Naive thymus-derived CD8-positive, alpha-beta T cell (primary cell): ENCODE measurements around the gene DOCK3. TPM values are rescaled to one million over a fixed set of nuclear protein-coding genes. Genes with fewer than 3 reads are reported as not detected.

Experiments
- ATAC-seq, 2 donors: fragments of 150-1000 bp; cut with Tn5 transposase in 1 of 2; sonication (Bioruptor Pico), chemical (Tn5 transposase) in 1 of 2; 1 replicate in 1 of 2; 2 replicates in 1 of 2; pipeline ENCODE4 v1.10.0; 2021; ENCODE audit warnings: mild to moderate bottlenecking in 2 of 2, moderate library complexity in 2 of 2
- POLR2A ChIA-PET: fragments of 350-600 bp; sonication (Branson Sonifier 250); formaldehyde crosslinking; loops from one replicate; lab custom pipeline; 2021; ENCODE audit warnings: antibody characterized with exemption; lab: Charles Lee
- DNase-seq, 10 donors: peaks; one replicate each; pipeline versions ENCODE4 v3.0.0 to v3.0.0-alpha.2; 2020 to 2022
- H3K27ac Mint-ChIP-seq, 10 donors: one replicate each; pipeline ENCODE4 v1.8.0; 2020 to 2022; ENCODE audit warnings: mild to moderate bottlenecking in 10 of 10, mixed read lengths in 10 of 10, moderate library complexity in 4 of 10, inconsistent platforms in 1 of 10
- H3K27me3 Mint-ChIP-seq, 5 donors: one replicate each; pipeline ENCODE4 v1.8.0; 2021 to 2022; ENCODE audit warnings: mixed read lengths in 5 of 5
- H3K36me3 Mint-ChIP-seq, 3 donors: one replicate each; pipeline ENCODE4 v1.8.0; 2020 to 2022; ENCODE audit warnings: mixed read lengths in 3 of 3, mild to moderate bottlenecking in 2 of 3, inconsistent platforms in 1 of 3
- H3K4me1 Mint-ChIP-seq, 4 donors: one replicate each; pipeline ENCODE4 v1.8.0; 2021 to 2022; ENCODE audit warnings: mixed read lengths in 4 of 4
- H3K4me3 Mint-ChIP-seq, 10 donors: one replicate each; pipeline ENCODE4 v1.8.0; 2020 to 2022; ENCODE audit warnings: mild to moderate bottlenecking in 10 of 10, mixed read lengths in 10 of 10, moderate library complexity in 6 of 10, inconsistent platforms in 1 of 10
- H3K9me3 Mint-ChIP-seq, 9 donors: one replicate each; pipeline ENCODE4 v1.8.0; 2020 to 2022; ENCODE audit warnings: mixed read lengths in 9 of 9, mild to moderate bottlenecking in 3 of 9, inconsistent platforms in 1 of 9, moderate library complexity in 1 of 9
- polyA plus RNA-seq, 3 donors: library from polyadenylated mRNA; unstranded; fragments of 300-500 nt; fragmentation: Illumina TruSeq; gene quantifications; one replicate each; pipeline ENCODE4 v1.2.3, GENCODE V29; 2021
- total RNA-seq, 8 experiments: library from RNA in 2 of 8; stranded (reverse) in 2 of 8; gene quantifications; one replicate each; pipeline ENCODE4 v1.2.3 and lab custom pipeline; 2021 to 2026

DOCK3 gene
- total and polyA plus RNA-seq, 5 experiments from 2014 or later = 0.14 to 1.9 (median 0.63) TPM

DNA sequence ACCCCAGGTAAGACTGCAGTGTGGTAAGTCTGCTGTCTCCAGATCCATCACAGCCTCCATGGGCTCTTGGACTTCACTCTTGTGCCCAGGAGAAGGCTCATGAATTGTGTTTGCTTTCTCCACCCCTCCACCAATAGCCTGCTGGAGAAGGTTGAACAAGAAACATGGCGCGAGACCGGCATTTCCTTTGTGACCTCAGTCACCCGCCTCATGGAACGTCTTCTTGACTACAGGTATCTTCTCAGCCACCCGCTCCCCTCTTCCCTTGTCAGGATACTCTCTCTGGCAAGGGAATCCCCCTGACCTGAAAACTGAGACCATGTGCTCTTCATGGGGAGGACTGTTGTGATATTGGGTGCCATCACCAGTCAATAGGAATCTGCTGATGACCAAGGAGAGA is 658.3 kb downstream of the DOCK3 start:
- DNase-seq (no peak), ATAC-seq (no peak)
- POLR2A ChIA-PET = interaction anchor here (0.5 kb wide), 1 partner anchor 162 kb away, joined by 3 read pairs; no protein-coding TSS in a partner anchor
- peaks cover 0 to 9% (median 2%) of the 10 kb centered on the region in 3 donors for H3K36me3 Mint-ChIP-seq
- no peaks in the 10 kb centered on the region for H3K27me3 Mint-ChIP-seq
- H3K9me3 Mint-ChIP-seq = no peaks in the 10 kb centered on the region
- H3K4me3 Mint-ChIP-seq = no peak overlapping the region
- no peaks in the 10 kb centered on the region for H3K4me1 Mint-ChIP-seq
- no peak overlapping the region for H3K27ac Mint-ChIP-seq

DNA sequence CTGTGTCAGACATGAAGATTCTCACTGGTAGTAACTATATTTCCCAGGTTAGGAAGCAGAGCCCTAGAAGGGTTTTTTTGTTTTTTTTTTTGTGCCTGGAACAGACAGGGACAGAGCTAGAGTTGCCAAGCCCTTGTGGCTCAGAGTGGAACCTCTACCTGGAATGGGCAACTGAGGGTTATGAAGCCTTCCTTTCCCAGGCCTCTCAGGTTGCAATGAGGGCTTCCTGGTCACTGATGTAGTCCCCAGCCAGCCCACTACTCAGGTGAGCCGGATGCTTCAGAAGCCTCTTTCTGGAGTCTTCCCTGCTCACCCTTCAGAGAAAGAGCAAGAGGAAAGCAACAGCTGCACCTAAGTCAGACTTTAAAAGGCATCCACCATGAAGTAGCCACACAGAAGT is 661.5 kb downstream of the DOCK3 start:
- POLR2A ChIA-PET = no interaction called here
- H3K4me1 Mint-ChIP-seq = peaks cover 0 to 1% (median 0%) of the 10 kb centered on the region in 4 donors
- no peak overlapping the region for H3K27ac Mint-ChIP-seq
- DNase-seq (no peak), ATAC-seq (no peak)
- H3K9me3 Mint-ChIP-seq = no peaks in the 10 kb centered on the region
- H3K4me3 Mint-ChIP-seq = no peak overlapping the region
- no peaks in the 10 kb centered on the region for H3K27me3 Mint-ChIP-seq
- H3K36me3 Mint-ChIP-seq = peaks cover 0 to 10% (median 6%) of the 10 kb centered on the region in 3 donors

DNA sequence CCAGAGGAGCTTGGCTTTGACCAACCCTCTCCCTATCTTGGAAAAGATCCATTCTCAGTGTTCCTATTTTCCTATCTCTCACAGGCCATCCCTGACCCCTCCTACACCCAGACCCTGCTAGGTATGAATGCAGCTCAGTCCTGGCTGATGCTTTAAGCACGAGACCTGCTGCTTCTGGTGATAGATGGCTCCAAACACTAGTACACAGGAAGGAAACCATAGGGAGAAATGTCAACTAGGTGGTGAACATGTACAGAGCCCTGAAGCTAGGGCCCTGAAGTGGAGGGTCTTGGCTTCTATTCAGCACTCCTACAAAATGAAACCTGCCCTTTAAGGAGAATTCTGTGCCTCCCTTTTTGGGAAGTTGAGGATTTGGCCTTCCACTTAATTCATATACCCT is 662.9 kb downstream of the DOCK3 start:
- DNase-seq = no peak
- no peak for ATAC-seq
- peaks cover 0 to 1% (median 0%) of the 10 kb centered on the region in 4 donors for H3K4me1 Mint-ChIP-seq
- no peaks in the 10 kb centered on the region for H3K9me3 Mint-ChIP-seq
- H3K27me3 Mint-ChIP-seq = no peaks in the 10 kb centered on the region
- H3K27ac Mint-ChIP-seq = no peak overlapping the region
- POLR2A ChIA-PET = no interaction called here
- no peak overlapping the region for H3K4me3 Mint-ChIP-seq
- peaks cover 0 to 8% (median 6%) of the 10 kb centered on the region in 3 donors for H3K36me3 Mint-ChIP-seq

- H3K4me3 Mint-ChIP-seq = no peak overlapping the region
- peaks cover 0 to 8% (median 0%) of the 10 kb centered on the region in 3 donors for H3K36me3 Mint-ChIP-seq
- no peak overlapping the region for H3K27ac Mint-ChIP-seq
- no peaks in the 10 kb centered on the region for H3K27me3 Mint-ChIP-seq
- DNase-seq (no peak), ATAC-seq (no peak)
- H3K4me1 Mint-ChIP-seq = peaks cover 0 to 1% (median 0%) of the 10 kb centered on the region in 4 donors
- no peaks in the 10 kb centered on the region for H3K9me3 Mint-ChIP-seq
- POLR2A ChIA-PET = no interaction called here
Measured at GRCh38 chr3:51338632-51339031, 663.9 kb downstream of the DOCK3 start.

DNA sequence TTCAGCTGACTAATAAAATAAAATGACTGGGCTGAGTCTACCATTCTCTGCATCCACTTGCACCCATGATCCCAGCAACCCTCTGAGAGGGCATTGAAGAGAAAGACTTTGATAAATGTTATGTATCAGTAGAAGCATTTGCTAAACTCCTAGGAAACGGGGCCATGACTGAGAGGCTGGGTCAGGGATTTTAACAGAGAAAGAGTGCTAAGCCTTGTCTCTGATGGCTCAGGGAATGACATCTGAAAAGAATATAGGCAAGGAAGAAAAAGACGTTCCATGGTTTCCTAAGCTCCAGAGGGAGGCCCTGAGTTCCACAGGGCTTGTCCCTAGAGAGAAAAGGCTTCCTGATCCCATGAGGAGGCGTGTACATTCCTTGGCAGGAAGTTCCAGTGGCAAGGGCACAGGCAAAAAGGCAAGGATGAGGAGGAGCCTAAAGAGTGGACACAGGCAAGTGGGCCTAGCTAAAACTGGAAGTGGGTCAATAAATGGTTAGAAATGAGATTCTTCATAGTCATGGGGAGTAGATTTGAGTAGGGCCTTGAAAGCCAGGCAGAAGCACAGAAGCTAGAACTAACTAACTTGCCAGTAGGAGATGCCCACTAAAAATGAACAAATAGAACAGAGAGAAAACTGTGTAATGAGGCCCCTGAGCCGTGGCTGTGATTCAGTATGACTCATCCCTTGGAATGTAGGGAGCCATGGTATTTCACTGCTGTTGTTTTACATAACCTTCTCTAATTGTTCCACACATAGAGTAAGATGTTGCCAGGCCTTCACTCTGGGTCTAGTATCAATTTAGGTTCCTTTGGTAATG is 665.5 kb downstream of the DOCK3 start:
- no peak for ATAC-seq
- H3K4me1 Mint-ChIP-seq = peaks cover 0 to 2% (median under 1%) of the 10 kb centered on the region in 4 donors
- DNase-seq = no peak
- no peak overlapping the region for H3K27ac Mint-ChIP-seq
- POLR2A ChIA-PET = no interaction called here
- no peak overlapping the region for H3K4me3 Mint-ChIP-seq
- H3K9me3 Mint-ChIP-seq = no peaks in the 10 kb centered on the region
- H3K27me3 Mint-ChIP-seq = no peaks in the 10 kb centered on the region
- peaks cover 0 to 8% (median 4%) of the 10 kb centered on the region in 3 donors for H3K36me3 Mint-ChIP-seq

- no peaks in the 10 kb centered on the region for H3K9me3 Mint-ChIP-seq
- peaks cover 0 to 8% (median 6%) of the 10 kb centered on the region in 3 donors for H3K36me3 Mint-ChIP-seq
- POLR2A ChIA-PET = no interaction called here
- H3K4me3 Mint-ChIP-seq = no peak overlapping the region
- ATAC-seq (no peak), DNase-seq (no peak)
- H3K27ac Mint-ChIP-seq = no peak overlapping the region
- no peaks in the 10 kb centered on the region for H3K27me3 Mint-ChIP-seq
- H3K4me1 Mint-ChIP-seq = peaks cover 0 to 2% (median under 1%) of the 10 kb centered on the region in 4 donors
Measured at GRCh38 chr3:51340989-51341636, 666.4 kb downstream of the DOCK3 start.

GRCh38 chr3:51343918-51344687 is 669.4 kb downstream of the DOCK3 start:
- Mint-ChIP-seq H3K4me3 (no peak overlapping the region), H3K27me3 (no peaks in the 10 kb centered on the region), H3K27ac (peak overlapping the region in 3 of 10 donors; percentile 46 to 60 (median 48)), H3K4me1 (peaks cover 0 to 5% (median 2%) of the 10 kb centered on the region in 4 donors), H3K9me3 (no peaks in the 10 kb centered on the region), H3K36me3 (peaks cover 0 to 8% (median 6%) of the 10 kb centered on the region in 3 donors)
- POLR2A ChIA-PET = no interaction called here
- ATAC-seq (no peak), DNase-seq (no peak)

GRCh38 chr3:51350751-51351150 is 676.0 kb downstream of the DOCK3 start:
- Mint-ChIP-seq H3K27me3 (no peaks in the 10 kb centered on the region), H3K9me3 (no peaks in the 10 kb centered on the region), H3K27ac (no peak overlapping the region), H3K36me3 (peaks cover 5 to 25% (median 7%) of the 10 kb centered on the region in 3 donors), H3K4me1 (peaks cover 0 to 5% (median 3%) of the 10 kb centered on the region in 4 donors), H3K4me3 (no peak overlapping the region)
- POLR2A ChIA-PET = no interaction called here
- ATAC-seq (no peak), DNase-seq (no peak)

GRCh38 chr3:51353131-51353530 is 678.4 kb downstream of the DOCK3 start:
- Mint-ChIP-seq H3K27me3 (no peaks in the 10 kb centered on the region), H3K4me3 (no peak overlapping the region), H3K4me1 (peaks cover 0 to 5% (median 3%) of the 10 kb centered on the region in 4 donors), H3K36me3 (peaks cover 5 to 26% (median 7%) of the 10 kb centered on the region in 3 donors), H3K9me3 (no peaks in the 10 kb centered on the region), H3K27ac (peak overlapping the region in 2 of 10 donors; percentile 37 to 50)
- DNase-seq = no peak
- POLR2A ChIA-PET = no interaction called here
- ATAC-seq = no peak

DNA sequence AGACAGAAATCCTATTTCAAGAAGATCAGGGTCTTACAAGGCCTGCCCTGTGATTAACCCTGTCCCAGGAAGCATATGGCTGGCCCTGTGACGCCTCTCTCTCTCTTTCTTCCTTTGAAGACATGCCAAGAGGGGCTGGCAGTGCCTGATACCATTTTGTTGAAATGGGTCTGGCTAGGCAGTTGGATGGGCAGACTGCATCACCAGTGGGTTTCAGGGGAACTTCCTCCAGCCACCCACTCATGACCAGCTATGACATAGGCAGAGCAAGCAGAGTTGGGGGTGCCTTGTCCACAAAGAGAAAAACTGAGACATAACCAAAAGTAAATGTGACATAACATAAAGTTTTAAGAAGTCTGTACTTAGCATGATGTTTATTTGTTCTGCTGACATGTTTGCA is 679.0 kb downstream of the DOCK3 start:
- POLR2A ChIA-PET = no interaction called here
- H3K9me3 Mint-ChIP-seq = no peaks in the 10 kb centered on the region
- peaks cover 5 to 26% (median 7%) of the 10 kb centered on the region in 3 donors for H3K36me3 Mint-ChIP-seq
- H3K4me3 Mint-ChIP-seq = no peak overlapping the region
- ATAC-seq = no peak
- H3K27me3 Mint-ChIP-seq = no peaks in the 10 kb centered on the region
- peaks cover 0 to 5% (median under 1%) of the 10 kb centered on the region in 4 donors for H3K4me1 Mint-ChIP-seq
- DNase-seq = peak in 1 of 10 donors; percentile 11
- H3K27ac Mint-ChIP-seq = peak overlapping the region in 2 of 10 donors; percentile 37 to 50

DNA sequence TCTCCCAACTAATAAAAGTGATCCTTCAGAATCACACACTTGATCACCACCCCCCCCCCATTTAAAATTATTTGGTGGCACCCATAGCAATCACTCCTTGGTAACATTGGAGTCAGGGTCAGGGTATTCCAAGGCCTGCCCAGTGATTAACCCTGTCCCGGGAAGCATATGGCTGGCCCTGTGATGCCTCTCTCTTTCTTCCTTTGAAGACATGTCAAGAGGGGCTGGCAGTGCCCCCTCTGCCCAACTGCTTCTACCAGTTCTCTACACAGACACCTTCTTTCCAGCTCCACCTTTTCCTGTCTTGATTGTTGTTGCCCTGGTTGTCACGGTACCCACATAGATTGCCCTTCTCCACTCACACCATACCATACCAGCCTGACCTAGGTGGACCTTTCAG is 679.4 kb downstream of the DOCK3 start:
- Mint-ChIP-seq H3K36me3 (peaks cover 5 to 26% (median 7%) of the 10 kb centered on the region in 3 donors), H3K4me1 (peaks cover 0 to 5% (median 0%) of the 10 kb centered on the region in 4 donors), H3K27ac (peak overlapping the region in 2 of 10 donors; percentile 43 to 57), H3K27me3 (no peaks in the 10 kb centered on the region), H3K4me3 (no peak overlapping the region), H3K9me3 (no peaks in the 10 kb centered on the region)
- ATAC-seq (no peak), DNase-seq (peak in 1 of 10 donors; percentile 31)
- POLR2A ChIA-PET = no interaction called here

- Mint-ChIP-seq H3K27me3 (no peaks in the 10 kb centered on the region), H3K27ac (peak overlapping the region in 1 of 10 donors; percentile 43), H3K36me3 (peaks cover 5 to 24% (median 7%) of the 10 kb centered on the region in 3 donors), H3K9me3 (no peaks in the 10 kb centered on the region), H3K4me3 (no peak overlapping the region), H3K4me1 (peaks cover 0 to 5% (median 0%) of the 10 kb centered on the region in 4 donors)
- POLR2A ChIA-PET = no interaction called here
- DNase-seq = peak in 1 of 10 donors; percentile 36
- no peak for ATAC-seq
Measured at GRCh38 chr3:51354731-51355615, 680.2 kb downstream of the DOCK3 start.
